GM12865 (cell line): Measurements from ENCODE around the gene TTC6.

Experiments used
- DNase-seq: peaks from one replicate; pipeline ENCODE4 v3.0.0; 2010; ENCODE audit warnings: low read depth
- H3K4me3 ChIP-seq: 2 replicates; pipeline ENCODE4 v1.5.1; 2011; ENCODE audit warnings: mild to moderate bottlenecking, low read depth, low read length, control low read depth
- TF ChIP-seq, protein P1 (sequence below): IDR thresholded peaks from 2 replicates; pipeline ENCODE4 v1.5.1; 2011; ENCODE audit warnings: low read length, control low read depth, low read depth, inconsistent platforms; ENCODE audit not compliant: insufficient read depth; ENCODE audit errors: missing control alignments

Gene TTC6

DNA sequence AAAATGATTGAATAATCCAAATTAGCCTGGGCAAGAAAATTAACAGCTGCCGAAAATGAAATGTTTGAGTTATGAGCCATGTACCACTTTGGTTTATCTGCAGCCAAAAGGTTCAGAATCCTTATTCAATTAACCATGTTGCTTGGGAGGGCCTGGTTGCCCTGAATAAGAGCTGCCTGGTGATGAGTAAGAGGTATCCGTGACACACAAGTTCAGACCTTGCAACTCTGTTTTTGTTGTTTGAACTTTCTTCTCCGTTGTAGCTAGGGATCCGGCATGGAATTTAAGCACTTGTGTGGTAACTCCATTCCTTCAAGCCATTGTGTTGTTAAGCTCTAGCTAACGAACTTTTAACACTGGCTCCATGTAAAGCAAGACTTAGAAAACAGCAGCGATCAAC, 36.0 kb upstream of the TTC6 start:
- H3K4me3 ChIP-seq: no peak overlapping the region
- TF ChIP-seq, protein P1, sequence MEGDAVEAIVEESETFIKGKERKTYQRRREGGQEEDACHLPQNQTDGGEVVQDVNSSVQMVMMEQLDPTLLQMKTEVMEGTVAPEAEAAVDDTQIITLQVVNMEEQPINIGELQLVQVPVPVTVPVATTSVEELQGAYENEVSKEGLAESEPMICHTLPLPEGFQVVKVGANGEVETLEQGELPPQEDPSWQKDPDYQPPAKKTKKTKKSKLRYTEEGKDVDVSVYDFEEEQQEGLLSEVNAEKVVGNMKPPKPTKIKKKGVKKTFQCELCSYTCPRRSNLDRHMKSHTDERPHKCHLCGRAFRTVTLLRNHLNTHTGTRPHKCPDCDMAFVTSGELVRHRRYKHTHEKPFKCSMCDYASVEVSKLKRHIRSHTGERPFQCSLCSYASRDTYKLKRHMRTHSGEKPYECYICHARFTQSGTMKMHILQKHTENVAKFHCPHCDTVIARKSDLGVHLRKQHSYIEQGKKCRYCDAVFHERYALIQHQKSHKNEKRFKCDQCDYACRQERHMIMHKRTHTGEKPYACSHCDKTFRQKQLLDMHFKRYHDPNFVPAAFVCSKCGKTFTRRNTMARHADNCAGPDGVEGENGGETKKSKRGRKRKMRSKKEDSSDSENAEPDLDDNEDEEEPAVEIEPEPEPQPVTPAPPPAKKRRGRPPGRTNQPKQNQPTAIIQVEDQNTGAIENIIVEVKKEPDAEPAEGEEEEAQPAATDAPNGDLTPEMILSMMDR: no peak
- DNase-seq: no peak

DNA sequence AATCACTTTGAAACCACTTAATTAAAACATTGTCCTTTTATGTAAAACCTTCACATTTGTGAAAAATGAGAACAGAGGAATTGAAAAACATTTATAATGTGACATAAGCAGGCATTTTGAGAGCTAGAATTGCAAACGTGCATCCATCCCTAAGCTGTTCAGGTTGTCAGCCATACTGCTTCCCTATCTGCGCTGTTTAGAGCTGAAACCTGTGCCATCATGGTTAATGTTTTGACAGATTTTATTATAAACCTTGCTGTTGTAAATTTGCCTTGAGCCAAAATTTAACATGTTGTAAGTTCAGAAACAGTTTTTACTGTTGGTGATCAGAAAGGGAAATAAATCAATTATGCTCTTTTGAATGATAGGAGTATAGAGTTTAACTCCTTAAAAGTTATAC, 32.2 kb upstream of the TTC6 start:
- TF ChIP-seq, protein P1: no peak
- no peak for DNase-seq
- no peak overlapping the region for H3K4me3 ChIP-seq

DNA sequence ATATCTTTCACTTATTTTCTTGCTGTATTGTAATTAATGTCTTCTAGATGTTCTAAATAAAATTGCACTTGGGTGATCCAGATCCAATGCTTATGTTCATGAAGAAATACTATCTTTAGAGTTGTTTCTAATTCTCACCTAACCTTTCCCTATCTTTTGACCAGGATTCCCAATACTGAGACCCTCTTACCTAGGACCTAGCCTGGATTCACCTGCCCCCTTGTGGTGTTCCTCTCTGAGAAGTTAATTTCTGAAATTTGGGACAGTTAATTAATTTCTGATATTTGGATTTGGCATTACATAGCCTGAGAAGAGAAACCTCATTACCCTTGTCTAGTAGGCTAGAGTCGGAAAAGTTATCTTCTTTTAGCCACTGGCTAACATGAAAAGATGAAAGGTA, 29.9 kb upstream of the TTC6 start:
- TF ChIP-seq, protein P1: no peak
- no peak for DNase-seq
- no peak overlapping the region for H3K4me3 ChIP-seq

DNA sequence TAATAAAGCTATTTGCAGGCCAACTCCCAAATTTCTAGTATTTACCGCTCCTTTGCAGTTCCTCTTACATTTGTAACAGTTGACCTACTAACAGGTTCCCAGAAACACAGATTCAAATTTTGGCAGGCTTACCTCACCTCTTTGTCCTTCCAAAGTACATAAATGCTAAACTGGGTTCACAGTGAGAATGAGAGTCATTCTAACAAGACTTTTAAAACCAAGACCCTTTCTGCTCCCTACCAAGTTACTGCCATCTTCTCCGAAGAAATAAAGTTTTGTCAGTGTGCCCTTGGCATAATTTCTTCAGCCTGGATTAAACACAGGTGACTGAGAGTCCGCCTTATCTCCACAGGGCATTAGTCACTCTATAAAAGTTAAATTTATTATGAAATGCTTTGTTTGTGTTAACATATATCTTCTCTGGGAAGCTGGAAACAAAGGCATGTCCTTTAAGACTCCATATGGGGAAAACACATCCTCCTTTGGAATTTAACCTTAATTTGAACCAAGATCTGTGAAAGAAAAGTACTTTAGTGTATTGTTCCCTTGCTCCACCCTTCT, 28.5 kb upstream of the TTC6 start:
- no peak overlapping the region for H3K4me3 ChIP-seq
- TF ChIP-seq, protein P1: no peak
- DNase-seq: no peak

DNA sequence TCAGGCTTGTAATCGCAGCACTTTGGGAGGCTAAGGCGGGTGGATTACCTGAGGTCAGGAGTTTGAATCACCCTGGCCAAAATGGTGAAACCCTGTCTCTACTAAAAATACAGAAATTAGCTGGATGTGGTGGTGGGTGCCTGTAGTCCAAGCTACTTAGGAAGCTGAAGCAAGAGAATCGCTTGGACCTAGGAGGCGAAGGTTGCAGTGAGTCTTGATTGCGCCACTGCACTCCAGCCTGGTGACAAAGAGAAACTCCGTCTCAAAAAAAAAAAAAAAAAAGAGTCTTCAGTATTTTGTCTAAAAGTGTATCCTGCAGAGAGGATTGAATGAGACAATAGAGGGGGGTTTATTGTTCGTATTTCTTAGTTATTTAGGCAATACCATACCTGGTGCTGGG, 25.7 kb upstream of the TTC6 start:
- DNase-seq: no peak
- TF ChIP-seq, protein P1: no peak
- H3K4me3 ChIP-seq: no peak overlapping the region

GRCh38 chr14:37571391-37571790, 24.0 kb upstream of the TTC6 start:
- TF ChIP-seq, protein P1: no peak
- DNase-seq: no peak
- H3K4me3 ChIP-seq: no peak overlapping the region

DNA sequence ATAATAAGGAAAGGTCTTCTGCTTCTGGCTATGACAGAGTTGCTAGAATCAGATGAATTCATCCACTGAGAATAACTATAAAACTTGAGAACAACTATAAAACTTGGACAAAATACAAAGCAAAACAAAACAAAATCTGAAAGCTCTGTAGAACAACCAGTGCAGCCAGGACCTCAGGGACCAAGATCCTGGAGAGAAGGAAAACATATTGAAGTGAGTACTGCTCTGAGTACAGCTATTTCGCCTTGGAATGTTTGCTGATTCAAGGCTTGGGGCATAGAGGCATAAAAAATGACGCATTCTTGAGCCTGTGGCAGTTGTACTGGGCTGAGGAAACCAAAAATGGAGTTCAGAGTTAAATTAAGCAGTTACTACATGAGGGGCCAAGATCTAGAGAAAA, 22.1 kb upstream of the TTC6 start:
- no peak overlapping the region for H3K4me3 ChIP-seq
- DNase-seq: no peak
- TF ChIP-seq, protein P1: no peak
